T-helper 22 cell (primary cell): Measurements from ENCODE around the gene SIGLECL1.

Experiments
- DNase-seq: peaks from one replicate; pipeline ENCODE4 v3.0.0-alpha.2; 2020; ENCODE audit warnings: low read depth

SIGLECL1 gene

GRCh38 chr19:51252306-51253079 lies 1.6 kb downstream of the SIGLECL1 start:
- no peak for DNase-seq

- no peak for DNase-seq
These were observed 2.4 kb downstream of the SIGLECL1 start for GRCh38 chr19:51253088-51253806.

- DNase-seq, result no peak
These were observed 5.3 kb downstream of the SIGLECL1 start for GRCh38 chr19:51256155-51256625.

GRCh38 chr19:51257471-51257870 lies 6.6 kb downstream of the SIGLECL1 start:
- DNase-seq, result no peak

- no peak for DNase-seq
These were observed 7.6 kb downstream of the SIGLECL1 start for GRCh38 chr19:51258165-51259160.

GRCh38 chr19:51259348-51260245 lies 8.7 kb downstream of the SIGLECL1 start:
- no peak for DNase-seq

- DNase-seq, result no peak
These were observed 12.9 kb downstream of the SIGLECL1 start for GRCh38 chr19:51263808-51264207.

GRCh38 chr19:51271067-51271466 lies 20.2 kb downstream of the SIGLECL1 start:
- DNase-seq, result no peak

GRCh38 chr19:51272183-51272810 lies 21.4 kb downstream of the SIGLECL1 start:
- DNase-seq, result no peak

- DNase-seq, result no peak
These were observed 23.3 kb downstream of the SIGLECL1 start for GRCh38 chr19:51274049-51274770.

GRCh38 chr19:51277112-51277511 lies 26.2 kb downstream of the SIGLECL1 start:
- no peak for DNase-seq

- DNase-seq, result no peak
These were observed 31.5 kb downstream of the SIGLECL1 start for GRCh38 chr19:51282335-51282734.

GRCh38 chr19:51285682-51286081 lies 34.8 kb downstream of the SIGLECL1 start:
- no peak for DNase-seq

- no peak for DNase-seq
These were observed 38.8 kb downstream of the SIGLECL1 start for GRCh38 chr19:51289635-51290034.

GRCh38 chr19:51292971-51293370 lies 42.1 kb downstream of the SIGLECL1 start:
- no peak for DNase-seq

GRCh38 chr19:51293571-51294210 lies 42.8 kb downstream of the SIGLECL1 start:
- no peak for DNase-seq

- no peak for DNase-seq
These were observed 43.5 kb downstream of the SIGLECL1 start for GRCh38 chr19:51294211-51294976.

- DNase-seq, result no peak
These were observed 44.1 kb downstream of the SIGLECL1 start for GRCh38 chr19:51294977-51295375.
